ENCODE measurements around the gene AMBRA1.

The AMBRA1 gene

GRCh38 chr11:46499821-46500220 is 94.0 kb downstream of the AMBRA1 start:
- DNase-seq = no peak

DNA sequence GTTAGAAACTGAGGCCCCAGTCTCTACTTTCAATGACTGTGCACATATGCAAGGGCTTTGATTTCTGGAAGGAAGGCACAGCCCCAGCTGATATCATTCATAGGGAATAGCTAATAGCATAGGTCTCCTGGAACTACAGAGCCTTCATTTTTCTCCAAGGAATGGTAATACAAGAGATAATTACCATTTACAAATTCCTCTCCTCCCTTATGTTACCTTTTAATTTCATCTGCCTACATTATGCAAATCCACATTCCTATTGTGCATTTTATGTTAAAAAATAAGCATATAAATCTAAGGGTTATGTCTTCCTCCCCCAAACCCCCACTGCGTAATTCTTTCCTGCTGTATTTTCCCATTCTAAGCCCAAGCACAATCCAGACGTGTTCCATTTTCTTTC is 94.9 kb downstream of the AMBRA1 start:
- DNase-seq = no peak

DNA sequence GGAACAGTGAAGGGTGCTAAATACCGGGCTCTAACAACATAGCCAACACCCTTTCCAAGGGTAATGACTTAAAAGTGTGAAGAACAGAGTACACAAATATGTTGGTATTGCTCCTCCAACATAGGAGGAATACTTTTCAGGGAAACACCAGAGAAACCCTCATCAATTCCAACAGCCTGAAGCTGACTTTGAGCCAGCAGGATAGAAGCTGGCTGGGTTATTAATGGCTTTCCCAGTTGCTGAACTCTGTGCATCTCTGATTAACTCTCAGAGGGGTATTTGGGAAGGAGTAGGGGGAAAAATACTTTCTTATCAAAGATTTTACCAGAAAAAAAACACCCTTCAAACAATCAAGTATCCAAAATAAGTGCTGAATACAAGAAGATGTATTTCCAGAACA is 95.6 kb downstream of the AMBRA1 start:
- DNase-seq = no peak

DNA sequence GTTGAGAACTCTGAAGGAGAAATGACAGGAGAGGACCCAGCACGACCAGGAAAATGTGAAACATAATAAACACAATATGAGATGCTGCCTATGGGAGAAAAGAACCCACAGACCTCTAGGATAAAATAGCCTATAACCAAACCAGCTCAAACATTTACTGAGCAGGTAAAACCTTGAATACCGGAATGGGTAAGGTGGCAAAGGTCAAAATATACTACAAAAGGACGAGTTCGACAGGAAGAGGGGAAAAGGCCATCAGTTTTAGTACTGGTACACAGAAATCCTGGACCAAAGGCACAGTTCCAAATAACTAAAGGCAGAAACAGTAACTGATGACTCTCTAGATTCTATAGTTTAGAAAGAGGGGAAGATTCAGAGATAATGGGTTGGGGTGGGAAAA is 96.3 kb downstream of the AMBRA1 start:
- no peak for DNase-seq

GRCh38 chr11:46493791-46494190 is 100.0 kb downstream of the AMBRA1 start:
- no peak for DNase-seq

DNA sequence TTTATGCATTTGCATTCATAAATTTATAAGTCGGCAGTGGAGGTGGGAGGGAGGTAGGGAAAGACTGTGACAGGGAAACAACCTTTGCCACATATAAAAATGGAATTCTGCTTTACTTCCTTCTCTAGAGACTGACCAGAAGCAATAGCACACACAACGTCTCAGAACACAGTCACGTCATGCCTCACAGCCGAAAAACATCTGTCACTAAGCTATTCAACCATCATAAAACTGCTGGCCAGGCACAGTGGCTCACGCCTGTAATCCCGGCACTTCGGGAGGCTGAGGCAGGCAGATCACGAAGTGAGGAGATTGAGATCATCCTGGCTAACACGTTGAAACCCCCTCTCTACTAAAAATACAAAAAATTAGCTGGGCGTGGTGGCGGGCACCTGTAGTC is 101.3 kb downstream of the AMBRA1 start:
- DNase-seq = no peak

DNA sequence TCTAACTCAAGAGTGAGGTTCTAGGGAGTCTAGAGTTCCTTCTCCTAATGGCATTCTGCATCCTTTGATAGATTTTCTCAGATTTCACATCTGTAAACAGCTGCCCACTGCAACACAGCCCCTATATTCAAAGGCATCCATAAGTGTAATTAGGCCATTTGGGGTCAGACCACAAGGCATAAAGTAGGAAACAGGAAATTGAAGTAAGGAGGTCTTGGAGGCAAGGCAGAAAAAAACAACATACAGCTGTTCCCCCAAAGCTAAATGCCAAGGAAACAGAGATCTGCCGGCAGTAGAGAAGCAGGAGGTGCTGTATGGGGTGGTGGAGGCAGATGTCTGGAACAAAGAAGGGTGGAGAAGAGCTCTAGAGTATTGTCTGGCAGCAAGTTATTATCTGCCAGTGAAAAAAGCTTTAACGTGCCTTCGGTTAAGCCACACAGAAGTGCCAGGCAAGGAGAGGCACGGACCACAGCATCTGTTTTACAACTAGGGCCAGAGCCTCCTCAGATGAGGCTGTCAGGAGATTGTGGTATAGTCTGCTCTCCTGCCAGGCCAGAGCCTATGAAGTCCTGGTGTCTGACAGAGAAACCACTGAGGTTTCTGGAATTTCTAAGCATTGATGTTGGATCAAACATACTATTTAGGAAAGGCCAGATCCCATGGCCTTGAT is 102.0 kb downstream of the AMBRA1 start:
- DNase-seq = peak; percentile 43

DNA sequence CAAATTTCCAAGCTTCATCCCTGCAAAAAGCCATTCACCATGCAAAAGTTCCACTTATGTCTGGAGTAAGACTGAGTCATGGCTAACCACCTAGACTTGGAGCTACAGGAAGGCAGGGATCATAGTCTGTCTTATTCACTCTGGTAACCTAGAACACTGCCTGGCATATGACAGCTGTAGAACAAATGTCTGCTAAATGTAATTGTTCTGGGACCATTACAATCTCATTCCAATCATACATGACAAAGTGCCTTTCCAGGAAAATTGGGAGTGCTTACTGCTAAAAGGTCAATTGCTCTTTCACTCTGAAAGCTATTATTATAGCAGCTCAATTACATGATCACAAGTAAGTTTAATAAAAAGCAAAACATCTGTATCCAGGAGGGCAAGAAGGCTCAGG is 103.2 kb downstream of the AMBRA1 start:
- DNase-seq = no peak

DNA sequence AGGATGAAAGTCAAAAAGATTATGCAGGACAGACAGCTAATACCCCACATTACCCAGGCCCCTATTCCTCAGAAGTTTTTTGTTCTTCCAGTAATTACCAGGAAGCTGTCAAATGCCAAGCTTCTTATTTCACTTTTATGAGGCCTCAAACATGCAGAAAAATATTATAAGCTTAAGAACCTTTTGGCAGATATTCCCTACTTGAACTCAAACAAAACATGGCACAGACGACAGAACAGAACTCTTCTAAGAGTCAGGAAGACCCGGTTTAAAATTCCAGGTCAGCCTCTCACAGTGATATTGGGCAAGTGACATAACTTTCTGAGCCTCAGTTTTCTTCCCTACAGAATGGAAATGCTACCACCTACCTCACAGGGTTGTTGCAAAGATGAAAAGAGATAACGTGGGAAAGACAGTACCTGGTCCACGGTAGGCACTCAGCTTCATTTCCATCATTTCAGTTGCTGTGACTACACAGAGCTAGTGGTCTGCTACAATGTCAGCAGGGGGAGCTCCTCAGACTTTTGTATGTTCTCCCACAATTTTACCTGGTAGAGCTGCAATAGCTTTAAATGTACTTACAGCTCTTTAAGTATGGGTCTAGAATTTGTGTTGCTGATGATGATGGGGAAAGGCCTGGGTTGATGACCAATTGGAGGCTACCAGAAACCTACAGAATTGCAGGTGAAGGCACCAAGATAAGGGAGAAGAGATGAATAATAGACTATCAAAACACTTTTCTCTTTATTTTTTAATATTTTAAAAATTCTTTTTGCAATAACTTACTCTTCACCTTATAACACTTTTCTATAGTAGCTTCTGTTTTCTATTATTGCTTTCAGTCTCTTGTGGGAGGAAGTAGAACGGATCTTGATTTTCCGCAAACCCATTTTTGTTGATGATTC is 103.9 kb downstream of the AMBRA1 start:
- DNase-seq = peak; percentile 41

DNA sequence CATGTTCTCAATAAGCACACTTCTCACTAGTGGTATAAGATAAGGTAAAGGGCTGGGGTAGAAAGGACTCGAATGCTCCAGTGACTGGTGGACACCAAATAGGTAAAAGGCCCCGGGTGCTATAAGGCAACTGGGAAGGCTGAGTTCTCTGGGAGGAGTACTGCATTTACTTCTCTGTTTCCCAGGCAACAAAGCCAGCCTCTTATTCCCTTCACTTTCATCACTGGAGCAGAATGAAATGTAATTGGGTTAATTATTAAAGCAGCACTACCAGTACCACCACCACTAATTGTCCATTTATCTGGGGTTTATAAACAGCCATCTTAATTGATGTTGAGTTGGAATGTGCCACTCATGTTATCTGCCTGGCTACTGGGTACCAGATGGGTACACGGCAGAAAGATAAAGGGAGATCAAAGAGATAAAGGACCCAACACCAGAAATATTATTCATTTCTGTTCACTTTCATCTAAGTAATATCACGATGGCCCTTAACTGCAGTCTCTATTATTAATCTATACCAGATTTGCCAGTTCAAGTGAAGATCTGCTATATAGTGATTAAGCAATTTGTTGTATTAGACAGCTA is 107.9 kb downstream of the AMBRA1 start:
- DNase-seq = no peak

DNA sequence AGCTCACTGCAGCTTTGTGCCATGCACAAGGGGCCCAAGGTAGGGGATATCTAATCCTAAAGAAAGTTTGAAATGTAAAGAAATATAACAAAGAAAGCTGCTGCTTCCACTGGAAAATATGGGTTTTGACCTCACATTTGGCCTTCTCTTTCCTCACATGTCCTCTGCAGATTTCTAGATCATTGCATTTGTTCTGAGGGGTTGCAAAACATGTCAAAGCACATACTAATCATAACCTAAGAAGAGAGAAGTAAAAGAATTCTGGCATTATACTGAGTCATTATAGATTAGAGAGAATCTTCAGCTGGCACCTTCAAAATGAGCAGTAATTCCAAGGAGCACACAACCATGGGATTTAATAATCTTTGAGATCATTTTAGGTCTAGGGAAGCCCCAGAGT is 109.7 kb downstream of the AMBRA1 start:
- DNase-seq = no peak

- no peak for DNase-seq
Measured at GRCh38 chr11:46480909-46481308, 112.9 kb downstream of the AMBRA1 start.

- no peak for DNase-seq
Measured at GRCh38 chr11:46480166-46480726, 113.6 kb downstream of the AMBRA1 start.

DNA sequence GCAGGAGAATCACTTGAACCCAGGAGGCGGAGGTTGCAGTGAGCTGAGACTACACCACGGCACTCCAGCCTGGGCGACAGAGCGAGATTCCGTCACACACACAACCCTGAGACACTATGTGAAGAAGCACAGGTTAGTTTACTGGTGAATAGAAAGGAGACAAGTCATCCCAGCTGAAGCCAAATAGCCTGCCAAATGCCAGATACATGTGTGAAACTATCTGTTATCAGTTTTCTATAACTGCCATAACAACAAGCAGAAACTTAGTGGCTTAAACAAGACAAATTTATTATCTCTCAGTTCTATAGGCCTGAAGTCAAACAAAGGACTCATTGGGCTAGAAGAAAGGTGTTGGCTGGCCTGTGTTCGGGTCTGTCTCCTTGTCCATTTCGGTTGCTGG is 114.2 kb downstream of the AMBRA1 start:
- no peak for DNase-seq

DNA sequence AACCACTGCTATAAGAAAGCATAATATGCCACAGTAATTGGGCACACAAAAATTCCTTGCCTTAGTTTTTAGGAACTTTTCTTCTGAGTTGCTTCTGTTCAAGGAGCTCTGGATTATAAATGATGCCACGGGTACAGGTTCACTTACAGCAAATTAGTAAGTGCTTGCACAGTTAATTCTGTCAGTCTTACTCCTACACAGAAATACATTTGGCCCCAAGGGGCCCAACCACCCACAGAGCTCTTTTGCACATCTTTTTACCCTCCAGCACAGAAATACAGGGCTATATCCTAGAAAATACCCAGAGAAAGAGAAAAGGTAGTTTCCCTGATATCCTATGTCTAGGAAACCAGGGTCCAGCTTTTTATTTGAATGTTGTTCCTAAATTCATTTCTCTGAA is 115.6 kb downstream of the AMBRA1 start:
- DNase-seq = no peak

DNA sequence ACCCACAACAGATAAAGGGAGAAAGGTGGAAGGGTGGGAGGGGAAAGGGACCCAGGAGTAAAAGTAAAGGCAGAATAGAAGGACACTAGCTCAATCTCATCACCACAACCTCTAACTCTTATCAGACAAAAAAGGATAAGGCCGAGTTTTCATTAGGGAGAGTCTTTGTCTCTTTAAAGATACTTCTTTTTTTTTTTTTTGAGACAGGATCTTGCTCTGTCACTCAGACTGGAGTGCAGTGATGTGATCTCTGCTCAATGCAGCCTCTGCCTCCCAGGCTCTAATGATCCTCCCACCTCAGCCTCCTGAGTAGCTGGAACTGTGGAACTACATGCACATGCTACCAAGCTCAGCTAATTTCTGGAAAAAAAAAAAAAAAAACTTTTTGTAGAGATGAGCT is 116.7 kb downstream of the AMBRA1 start:
- no peak for DNase-seq

GRCh38 chr11:46475926-46476545 is 117.8 kb downstream of the AMBRA1 start:
- DNase-seq = no peak

DNA sequence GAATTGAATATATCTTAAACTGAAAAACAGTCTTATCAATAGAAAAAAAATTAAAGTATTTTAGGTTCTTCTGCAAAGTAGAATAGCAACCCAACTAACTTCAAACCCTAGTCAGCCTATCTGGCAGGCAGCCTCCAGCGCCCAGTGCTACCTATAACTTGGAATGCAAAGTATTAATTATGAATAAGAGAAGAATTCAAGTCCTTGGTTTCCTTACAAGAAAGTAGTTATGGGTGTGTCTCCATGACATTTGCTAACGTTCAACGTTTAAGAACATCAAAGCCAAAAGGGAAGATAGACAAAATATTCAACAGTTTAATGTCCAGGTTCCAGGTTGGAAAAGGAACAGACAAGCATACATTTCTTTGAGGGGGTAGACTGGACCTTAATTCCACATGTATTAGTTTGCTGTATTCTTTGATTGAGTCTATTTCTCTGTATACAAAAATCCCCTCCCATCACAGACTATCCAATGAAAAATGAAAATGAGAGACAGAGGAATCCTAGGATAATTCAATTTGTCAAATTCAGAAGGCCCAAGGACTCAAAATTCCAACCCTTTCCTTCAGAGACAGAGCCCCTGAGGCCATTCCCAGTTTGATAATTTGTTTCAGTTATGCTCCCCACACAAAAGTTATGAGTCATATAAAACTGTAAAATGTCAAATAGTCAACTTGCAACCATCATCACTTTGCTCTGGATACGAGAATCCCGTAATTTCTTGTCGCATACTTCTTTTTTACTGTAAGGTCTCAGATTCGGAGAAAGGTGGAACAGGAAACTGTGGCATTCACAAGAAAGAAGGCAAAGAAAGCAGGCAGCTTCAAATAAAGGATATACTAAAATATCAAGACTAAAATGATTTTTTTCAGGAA is 118.5 kb downstream of the AMBRA1 start:
- no peak for DNase-seq

DNA sequence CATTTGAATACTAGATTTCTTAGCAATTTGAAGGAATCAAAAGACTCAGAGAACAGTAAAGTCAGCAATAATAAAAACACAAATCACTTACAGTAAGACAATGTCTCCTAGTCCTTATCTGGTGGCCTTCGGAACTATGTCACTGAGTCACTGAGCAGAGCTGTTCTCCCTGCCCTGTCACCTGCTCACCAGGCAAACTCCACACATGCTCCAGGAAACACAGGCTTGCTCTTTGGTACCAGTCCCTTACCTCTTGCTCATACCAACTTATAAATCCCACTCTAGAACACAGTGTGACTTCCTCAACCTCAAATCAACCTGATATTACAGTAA is 121.2 kb downstream of the AMBRA1 start:
- DNase-seq = no peak

DNA sequence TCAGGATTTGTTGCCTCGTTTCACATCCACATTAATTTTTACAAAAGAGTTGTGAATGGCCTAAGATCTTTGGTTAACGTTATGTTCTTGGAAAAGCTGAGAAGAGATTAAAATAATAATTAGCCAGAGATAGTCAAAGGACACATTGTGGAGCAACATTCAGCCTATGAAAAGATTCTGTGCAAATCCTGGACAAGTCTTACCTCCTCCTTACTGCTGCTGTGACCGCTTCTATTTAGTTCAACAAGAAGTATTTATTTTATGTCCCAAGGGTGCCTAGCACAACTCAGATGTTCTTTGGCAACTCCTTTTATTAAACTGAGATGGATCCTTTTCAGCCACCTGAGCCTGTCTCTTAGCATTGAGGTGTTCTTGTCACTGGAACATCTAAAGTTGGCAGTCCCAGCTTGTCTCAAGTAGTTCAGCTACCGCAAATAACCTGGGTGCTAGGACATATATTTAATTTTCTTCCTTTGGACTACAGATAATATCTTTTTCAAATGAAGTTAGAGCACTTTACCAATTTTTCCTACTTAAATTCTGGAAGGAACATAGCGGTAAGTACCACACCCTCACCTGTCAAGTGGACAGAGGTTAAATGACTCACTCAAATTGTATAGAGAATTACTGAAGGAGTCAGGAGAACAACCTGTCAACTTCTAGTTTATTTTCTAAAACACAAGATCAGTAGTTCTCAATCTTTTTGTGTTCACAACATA is 121.7 kb downstream of the AMBRA1 start:
- no peak for DNase-seq

DNA sequence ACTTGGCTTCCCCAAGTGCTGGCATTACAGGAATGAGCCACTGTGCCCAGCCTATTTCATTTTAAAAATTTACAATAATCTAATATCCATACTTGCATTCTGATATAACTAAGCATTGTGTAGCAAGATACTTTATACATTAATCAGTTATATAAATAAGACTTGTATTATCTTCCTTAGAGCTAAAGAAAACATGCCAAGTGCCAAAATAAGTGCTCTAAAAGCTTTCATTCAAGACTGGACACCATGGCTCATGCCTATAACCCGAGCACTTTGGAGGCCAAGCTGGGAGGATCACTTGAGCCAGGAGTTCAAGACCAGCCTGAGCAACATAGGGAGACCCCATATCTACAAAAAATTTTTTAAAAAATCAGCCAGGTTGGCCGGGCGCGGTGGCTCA is 123.9 kb downstream of the AMBRA1 start:
- no peak for DNase-seq

DNA sequence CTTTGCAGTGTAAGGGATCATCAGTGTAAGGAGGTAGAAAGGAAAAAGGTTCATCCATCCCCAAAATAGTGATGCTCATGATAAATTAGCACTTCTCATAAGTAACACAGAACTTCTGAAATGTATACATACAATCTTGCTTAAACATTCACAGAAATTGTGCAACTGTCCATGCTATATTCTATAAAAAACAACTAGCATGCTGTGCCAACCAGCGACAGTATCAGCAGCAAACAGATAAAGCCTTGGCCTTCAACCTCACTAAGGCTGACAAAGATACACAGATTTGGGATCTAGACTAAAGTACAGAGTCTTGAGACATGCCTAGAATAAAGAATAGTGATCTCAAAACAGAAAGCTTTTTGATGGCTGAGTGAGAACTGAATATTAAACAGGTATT is 128.1 kb downstream of the AMBRA1 start:
- no peak for DNase-seq
